ENCODE measurements around the gene GAPT. TPM values are rescaled to one million over a fixed set of nuclear protein-coding genes. Genes with fewer than 3 reads are reported as not detected.
A peak's percentile ranks its signal among the peaks of the same experiment; 100 is the strongest.

The GAPT gene
- total and polyA plus RNA-seq, 2 donors, result 0.79 to 3.0 TPM

DNA sequence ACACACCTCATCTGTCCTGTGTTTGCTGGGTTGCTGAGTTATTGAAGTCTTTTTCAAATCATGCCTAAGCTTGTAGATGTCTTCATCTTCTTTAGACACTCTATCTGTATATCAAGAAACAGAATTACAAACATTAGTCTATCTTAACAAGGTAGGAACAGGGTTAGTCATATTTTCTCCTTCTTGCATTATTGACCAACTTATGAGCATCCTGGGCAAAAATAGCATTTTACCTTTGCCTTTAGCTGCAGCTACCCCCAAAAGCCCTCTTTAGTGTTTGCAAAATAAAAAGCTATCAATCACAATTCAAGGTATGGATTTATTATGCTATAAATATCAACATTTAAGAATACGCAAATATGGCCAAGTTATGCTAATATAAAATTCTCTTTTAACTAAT lies 34.7 kb upstream of the GAPT start:
- Histone ChIP-seq H3K4me3 (ENCODE audit: low read depth, low read length) (peak overlapping the region; percentile 41), H3K4me1 (ENCODE audit: insufficient read depth) (no peaks in the 10 kb centered on the region), H3K27ac (ENCODE audit: low read depth) (no peak overlapping the region), H3K36me3 (ENCODE audit: insufficient read depth) (peaks cover 5% of the 10 kb centered on the region)
- DNase-seq (ENCODE audit: extremely low spot score), result no peak
- WGBS, result 82% methylated on average over 1 of the region's 1 CpG

DNA sequence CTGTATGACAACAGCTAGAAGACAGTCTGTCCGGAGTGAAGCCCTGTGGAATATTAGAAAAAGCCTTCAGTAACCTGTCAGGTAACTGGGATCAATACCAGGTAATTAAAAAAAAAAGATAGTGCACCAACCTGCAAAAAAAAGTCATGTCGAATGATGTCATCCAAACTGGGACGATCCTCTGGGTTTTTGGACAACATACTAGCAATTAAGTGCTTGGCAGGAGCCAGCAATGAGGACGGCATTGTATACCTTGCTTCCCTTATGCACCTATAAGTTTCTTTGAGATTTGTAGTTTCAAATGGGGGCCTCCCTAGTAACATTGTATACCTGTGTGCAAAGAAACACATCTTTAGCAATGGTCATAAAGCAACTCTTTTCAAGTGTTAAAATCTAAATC lies 34.2 kb upstream of the GAPT start:
- H3K36me3 ChIP-seq (ENCODE audit: insufficient read depth), result peaks cover 5% of the 10 kb centered on the region
- WGBS, result 59% methylated on average over 4 of the region's 4 CpGs
- H3K27ac ChIP-seq (ENCODE audit: low read depth), result no peak overlapping the region
- DNase-seq (ENCODE audit: extremely low spot score), result no peak
- H3K4me1 ChIP-seq (ENCODE audit: insufficient read depth), result no peaks in the 10 kb centered on the region
- peak overlapping the region; percentile 41 for H3K4me3 ChIP-seq (ENCODE audit: low read depth, low read length)

- H3K36me3 ChIP-seq (ENCODE audit: insufficient read depth), result peaks cover 5% of the 10 kb centered on the region
- peak overlapping the region; percentile 71 for H3K4me3 ChIP-seq (ENCODE audit: low read depth, low read length)
- WGBS, result 49% methylated on average over 7 of the region's 7 CpGs
- DNase-seq (ENCODE audit: extremely low spot score), result no peak
- no peaks in the 10 kb centered on the region for H3K4me1 ChIP-seq (ENCODE audit: insufficient read depth)
- peak overlapping the region; percentile 18 for H3K27ac ChIP-seq (ENCODE audit: low read depth)
Observed at GRCh38 chr5:58458141-58458742, 33.0 kb upstream of the GAPT start.

DNA sequence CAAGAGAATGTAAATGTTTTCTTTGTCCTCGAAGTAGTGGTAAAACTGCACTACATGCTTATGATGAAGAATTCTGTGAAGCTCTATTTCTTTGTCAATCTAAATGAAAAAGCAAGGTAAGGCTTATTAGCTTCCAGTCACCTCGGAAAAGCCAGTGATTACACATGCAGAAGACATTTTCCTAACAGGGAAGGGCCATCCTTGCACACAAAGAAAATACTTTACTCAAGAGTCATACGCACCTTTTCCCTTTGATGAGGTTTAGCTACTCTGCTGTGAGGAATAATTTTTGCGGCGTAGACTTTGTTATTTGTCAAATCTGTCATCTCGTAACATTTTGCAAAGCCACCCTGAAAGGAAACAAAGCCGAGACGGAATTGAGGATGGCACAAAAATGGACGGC lies 32.5 kb upstream of the GAPT start:
- Histone ChIP-seq H3K27ac (ENCODE audit: low read depth) (no peak overlapping the region), H3K36me3 (ENCODE audit: insufficient read depth) (peaks cover 4% of the 10 kb centered on the region), H3K4me3 (ENCODE audit: low read depth, low read length) (peak overlapping the region; percentile 71), H3K4me1 (ENCODE audit: insufficient read depth) (no peaks in the 10 kb centered on the region)
- peak; percentile 21 for DNase-seq (ENCODE audit: extremely low spot score)
- WGBS, result 22% methylated on average over 9 of the region's 9 CpGs

DNA sequence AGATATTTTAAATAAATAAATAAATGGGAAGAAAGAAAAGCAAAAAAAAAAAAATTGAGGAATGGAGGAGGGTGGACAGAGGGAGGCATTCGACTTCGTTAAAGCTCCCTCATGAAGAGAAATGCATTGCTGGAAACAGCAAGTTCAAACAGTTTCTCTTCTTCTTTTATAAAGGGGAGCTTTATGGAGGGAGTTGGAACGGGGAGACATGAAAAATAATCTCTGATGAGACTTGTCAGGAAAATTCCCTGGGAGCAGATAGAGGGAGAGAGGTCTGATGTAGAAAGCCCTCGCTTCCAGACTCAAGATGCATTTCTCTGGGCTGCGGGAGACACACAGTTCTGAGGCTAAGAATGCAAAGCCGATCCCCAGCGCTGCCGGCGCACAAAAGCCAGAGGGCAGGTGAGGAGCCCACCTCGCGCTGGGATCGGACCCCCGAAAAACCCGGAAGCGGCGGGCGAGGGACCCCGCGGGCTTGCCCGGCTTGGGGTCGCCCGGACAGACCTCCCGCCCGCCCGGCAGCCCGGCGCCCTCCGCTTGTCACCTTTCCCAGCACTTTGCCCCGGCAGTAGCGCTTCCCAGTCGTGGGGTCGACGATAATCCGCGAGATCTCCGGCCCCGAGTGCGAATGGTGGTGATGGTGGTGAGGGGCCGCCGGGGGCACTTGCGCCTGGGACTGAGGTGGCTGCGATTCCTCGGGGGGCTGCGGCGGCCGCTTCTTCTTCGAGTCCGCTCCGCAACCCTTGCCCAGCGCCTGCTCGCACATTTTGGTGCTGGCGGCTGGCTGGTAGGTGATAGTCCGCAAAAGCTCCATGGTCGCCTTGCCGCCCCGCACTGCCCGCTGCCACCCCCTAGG lies 31.9 kb upstream of the GAPT start:
- Histone ChIP-seq H3K4me3 (ENCODE audit: low read depth, low read length) (peak overlapping the region; percentile 71), H3K4me1 (ENCODE audit: insufficient read depth) (no peaks in the 10 kb centered on the region), H3K27ac (ENCODE audit: low read depth) (peak overlapping the region; percentile 78), H3K36me3 (ENCODE audit: insufficient read depth) (no peaks in the 10 kb centered on the region)
- peak; percentile 45 for DNase-seq (ENCODE audit: extremely low spot score)
- WGBS, result under 1% methylated on average over 57 of the region's 57 CpGs

- WGBS, result under 1% methylated on average over 89 of the region's 89 CpGs
- DNase-seq (ENCODE audit: extremely low spot score), result peak; percentile 84
- H3K27ac ChIP-seq (ENCODE audit: low read depth), result peak within 1 kb of the TSS; percentile 89
- H3K4me1 ChIP-seq (ENCODE audit: insufficient read depth), result no peaks in the 10 kb centered on the region
- H3K4me3 ChIP-seq (ENCODE audit: low read depth, low read length), result peak within 1 kb of the TSS; percentile 71
- H3K36me3 ChIP-seq (ENCODE audit: insufficient read depth), result no peaks in the 10 kb centered on the region
Observed at GRCh38 chr5:58460002-58460731, 31.1 kb upstream of the GAPT start, which contains the start of gene PLK2. TSS of gene PLK2 (minus strand) at chr5:58460086. CDS start at chr5:58459959, 127 bp downstream.

DNA sequence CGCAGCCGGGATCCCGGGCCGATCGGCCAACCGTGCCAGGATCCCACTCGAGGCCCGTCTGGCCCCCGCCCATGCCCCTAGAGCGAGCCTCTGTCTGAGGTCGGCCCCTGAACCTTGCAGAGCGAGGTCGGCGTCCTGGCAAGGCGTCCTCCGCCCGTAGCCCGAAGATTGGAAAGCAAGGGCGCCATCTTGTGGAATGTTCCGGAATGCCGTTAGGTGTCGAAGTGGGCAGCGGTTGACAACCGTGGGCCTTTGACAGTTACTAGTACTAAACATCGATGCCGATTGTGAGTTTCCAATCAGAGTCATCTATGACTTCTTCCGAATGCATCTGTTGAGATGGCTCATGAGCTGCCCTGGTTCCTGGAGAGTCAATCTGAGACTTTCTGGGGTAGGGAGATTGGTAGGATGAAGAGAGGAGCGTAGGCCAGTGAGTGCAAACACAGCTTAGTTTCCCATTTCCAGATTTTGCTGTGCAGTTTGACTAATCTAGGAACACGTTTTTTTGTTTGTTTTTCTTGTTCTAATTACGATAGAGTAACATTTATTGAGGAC lies 30.4 kb upstream of the GAPT start:
- Histone ChIP-seq H3K4me1 (ENCODE audit: insufficient read depth) (no peaks in the 10 kb centered on the region), H3K36me3 (ENCODE audit: insufficient read depth) (no peaks in the 10 kb centered on the region), H3K4me3 (ENCODE audit: low read depth, low read length) (peak overlapping the region; percentile 53), H3K27ac (ENCODE audit: low read depth) (peak overlapping the region; percentile 89)
- WGBS, result 8% methylated on average over 30 of the region's 30 CpGs
- DNase-seq (ENCODE audit: extremely low spot score), result peak; percentile 82

- Histone ChIP-seq H3K27ac (ENCODE audit: low read depth) (no peak overlapping the region), H3K4me1 (ENCODE audit: insufficient read depth) (no peaks in the 10 kb centered on the region), H3K4me3 (ENCODE audit: low read depth, low read length) (no peak overlapping the region), H3K36me3 (ENCODE audit: insufficient read depth) (no peaks in the 10 kb centered on the region)
- DNase-seq (ENCODE audit: extremely low spot score), result no peak
- 83% methylated on average over 3 of the region's 3 CpGs for WGBS
Observed at GRCh38 chr5:58462154-58462553, 29.1 kb upstream of the GAPT start.

DNA sequence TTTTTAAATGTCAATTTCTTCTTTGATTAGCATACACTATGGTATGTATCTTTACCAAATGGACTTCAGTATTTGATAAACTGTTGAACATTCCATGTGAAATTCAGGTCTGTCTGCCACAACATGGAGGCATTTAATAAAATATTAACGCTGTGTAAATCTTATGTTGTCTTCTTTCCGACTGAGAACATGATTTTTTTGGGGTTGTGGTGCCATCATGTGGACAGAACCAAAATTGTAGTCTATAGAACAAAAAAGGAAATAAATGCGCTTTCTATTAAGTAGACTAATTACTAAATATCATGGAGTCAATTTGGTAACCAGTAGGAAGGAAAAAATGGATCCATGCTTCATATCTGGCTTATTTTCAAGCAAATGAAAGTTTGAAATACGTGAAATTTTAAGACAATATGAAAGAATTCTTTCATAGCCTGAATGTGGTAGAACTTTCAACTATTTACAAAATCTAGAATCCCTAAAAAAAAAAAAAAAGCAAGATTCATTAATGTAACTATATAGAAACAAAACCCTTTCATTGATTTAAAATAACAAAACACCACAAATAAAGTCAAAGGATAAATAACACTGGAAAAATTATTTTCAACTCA lies 28.5 kb upstream of the GAPT start:
- H3K4me3 ChIP-seq (ENCODE audit: low read depth, low read length), result no peak overlapping the region

GRCh38 chr5:58466939-58467338 lies 24.3 kb upstream of the GAPT start:
- H3K4me1 ChIP-seq (ENCODE audit: insufficient read depth), result no peaks in the 10 kb centered on the region
- 52% methylated on average over 4 of the region's 4 CpGs for WGBS
- no peaks in the 10 kb centered on the region for H3K36me3 ChIP-seq (ENCODE audit: insufficient read depth)
- no peak for DNase-seq (ENCODE audit: extremely low spot score)
- H3K4me3 ChIP-seq (ENCODE audit: low read depth, low read length), result no peak overlapping the region
- no peak overlapping the region for H3K27ac ChIP-seq (ENCODE audit: low read depth)

More for the DNA sequence above, 28.5 kb upstream of the GAPT start:
- H3K4me1 ChIP-seq (ENCODE audit: insufficient read depth), result no peaks in the 10 kb centered on the region
- DNase-seq (ENCODE audit: extremely low spot score), result peak; percentile 43
- H3K36me3 ChIP-seq (ENCODE audit: insufficient read depth), result no peaks in the 10 kb centered on the region
- no peak overlapping the region for H3K27ac ChIP-seq (ENCODE audit: low read depth)
- WGBS, result 30% methylated on average over 4 of the region's 4 CpGs

DNA sequence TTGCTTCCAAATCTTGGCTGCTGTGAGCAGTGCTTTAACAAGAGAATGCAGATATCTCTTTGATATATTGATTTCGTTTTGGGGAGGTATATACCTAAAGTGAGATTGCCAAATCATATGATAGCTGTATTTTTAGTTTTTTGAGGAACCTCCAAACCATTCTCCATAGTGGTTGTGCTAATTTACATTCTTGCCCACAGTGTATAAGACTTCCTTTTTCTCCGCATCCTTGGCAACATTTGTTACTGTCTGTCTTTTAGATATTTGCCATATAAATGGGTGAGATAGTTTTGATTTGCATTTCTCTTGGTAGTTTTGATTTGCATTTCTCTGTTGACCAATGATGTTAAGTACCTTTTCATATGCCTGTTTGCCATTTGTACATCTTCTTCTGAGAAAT lies 21.3 kb upstream of the GAPT start:
- Histone ChIP-seq H3K36me3 (ENCODE audit: insufficient read depth) (no peaks in the 10 kb centered on the region), H3K27ac (ENCODE audit: low read depth) (no peak overlapping the region), H3K4me1 (ENCODE audit: insufficient read depth) (no peaks in the 10 kb centered on the region), H3K4me3 (ENCODE audit: low read depth, low read length) (no peak overlapping the region)
- WGBS, result 83% methylated on average over 2 of the region's 2 CpGs
- DNase-seq (ENCODE audit: extremely low spot score), result no peak

GRCh38 chr5:58475404-58475803 lies 15.8 kb upstream of the GAPT start:
- WGBS, result 95% methylated on average over 3 of the region's 3 CpGs
- Histone ChIP-seq H3K36me3 (ENCODE audit: insufficient read depth) (no peaks in the 10 kb centered on the region), H3K27ac (ENCODE audit: low read depth) (no peak overlapping the region), H3K4me1 (ENCODE audit: insufficient read depth) (no peaks in the 10 kb centered on the region), H3K4me3 (ENCODE audit: low read depth, low read length) (no peak overlapping the region)
- no peak for DNase-seq (ENCODE audit: extremely low spot score)

GRCh38 chr5:58477760-58478376 lies 13.4 kb upstream of the GAPT start:
- no peaks in the 10 kb centered on the region for H3K4me1 ChIP-seq (ENCODE audit: insufficient read depth)
- 24% methylated on average over 1 of the region's 1 CpG for WGBS
- H3K27ac ChIP-seq (ENCODE audit: low read depth), result no peak overlapping the region
- no peaks in the 10 kb centered on the region for H3K36me3 ChIP-seq (ENCODE audit: insufficient read depth)
- no peak overlapping the region for H3K4me3 ChIP-seq (ENCODE audit: low read depth, low read length)
- no peak for DNase-seq (ENCODE audit: extremely low spot score)

Data from urinary bladder (tissue), 4 donors.